ENCODE measurements around the gene ZDHHC17. TPM values are rescaled to one million over a fixed set of nuclear protein-coding genes. Genes with fewer than 3 reads are reported as not detected.

The ZDHHC17 gene
- total RNA-seq, 1 donor: 42.0 TPM

GRCh38 chr12:76883151-76883550, 119.2 kb downstream of the ZDHHC17 start:
- no peak for TF ChIP-seq CTCF (IDR thresholded peaks at IDR 0.05; ENCODE audit: extremely low read depth, low read depth, low read length)
- H3K36me3 ChIP-seq (ENCODE audit: insufficient read depth, low read length): no peaks in the 10 kb centered on the region
- H3K27ac ChIP-seq (ENCODE audit: low read depth, low read length): no peak overlapping the region
- H3K79me2 ChIP-seq (ENCODE audit: insufficient read depth, low read length): no peaks in the 10 kb centered on the region
- no peak for DNase-seq (ENCODE audit: insufficient read length, low spot score, missing footprints)
- no peak overlapping the region for H2AFZ ChIP-seq (ENCODE audit: low read length)
- H3K27me3 ChIP-seq (ENCODE audit: insufficient read depth, low read length): peaks cover 2% of the 10 kb centered on the region
- H4K20me1 ChIP-seq (ENCODE audit: insufficient read depth, low read length): no peaks in the 10 kb centered on the region
- H3K4me1 ChIP-seq (ENCODE audit: insufficient read depth, low read length): peaks cover 5% of the 10 kb centered on the region
- H3K9me3 ChIP-seq (ENCODE audit: low read depth, low read length): no peaks in the 10 kb centered on the region
- no peak overlapping the region for H3K4me2 ChIP-seq (ENCODE audit: insufficient read depth, low read length)
- no peak overlapping the region for H3K4me3 ChIP-seq (ENCODE audit: insufficient read depth, low read length)

- DNase-seq (ENCODE audit: insufficient read length, low spot score, missing footprints): no peak
- TF ChIP-seq CTCF (IDR thresholded peaks at IDR 0.05; ENCODE audit: extremely low read depth, low read depth, low read length): no peak
- Histone ChIP-seq H2AFZ (ENCODE audit: low read length) (no peak overlapping the region), H3K27me3 (ENCODE audit: insufficient read depth, low read length) (peaks cover 2% of the 10 kb centered on the region), H3K79me2 (ENCODE audit: insufficient read depth, low read length) (no peaks in the 10 kb centered on the region), H3K4me3 (ENCODE audit: insufficient read depth, low read length) (no peak overlapping the region), H3K36me3 (ENCODE audit: insufficient read depth, low read length) (no peaks in the 10 kb centered on the region), H3K4me1 (ENCODE audit: insufficient read depth, low read length) (peaks cover 5% of the 10 kb centered on the region), H3K27ac (ENCODE audit: low read depth, low read length) (no peak overlapping the region), H4K20me1 (ENCODE audit: insufficient read depth, low read length) (no peaks in the 10 kb centered on the region), H3K4me2 (ENCODE audit: insufficient read depth, low read length) (no peak overlapping the region), H3K9me3 (ENCODE audit: low read depth, low read length) (no peaks in the 10 kb centered on the region)
Observed at GRCh38 chr12:76883811-76884210, 119.9 kb downstream of the ZDHHC17 start.

- H2AFZ ChIP-seq (ENCODE audit: low read length): no peak overlapping the region
- H3K4me3 ChIP-seq (ENCODE audit: insufficient read depth, low read length): no peak overlapping the region
- no peak overlapping the region for H3K27ac ChIP-seq (ENCODE audit: low read depth, low read length)
- no peaks in the 10 kb centered on the region for H3K36me3 ChIP-seq (ENCODE audit: insufficient read depth, low read length)
- DNase-seq (ENCODE audit: insufficient read length, low spot score, missing footprints): no peak
- H4K20me1 ChIP-seq (ENCODE audit: insufficient read depth, low read length): no peaks in the 10 kb centered on the region
- H3K4me1 ChIP-seq (ENCODE audit: insufficient read depth, low read length): no peaks in the 10 kb centered on the region
- no peaks in the 10 kb centered on the region for H3K79me2 ChIP-seq (ENCODE audit: insufficient read depth, low read length)
- H3K4me2 ChIP-seq (ENCODE audit: insufficient read depth, low read length): no peak overlapping the region
- TF ChIP-seq CTCF (IDR thresholded peaks at IDR 0.05; ENCODE audit: extremely low read depth, low read depth, low read length): no peak
- H3K9me3 ChIP-seq (ENCODE audit: low read depth, low read length): no peaks in the 10 kb centered on the region
- peaks cover 15% of the 10 kb centered on the region for H3K27me3 ChIP-seq (ENCODE audit: insufficient read depth, low read length)
Observed at GRCh38 chr12:76888775-76889174, 124.9 kb downstream of the ZDHHC17 start.

- no peaks in the 10 kb centered on the region for H3K36me3 ChIP-seq (ENCODE audit: insufficient read depth, low read length)
- no peaks in the 10 kb centered on the region for H3K9me3 ChIP-seq (ENCODE audit: low read depth, low read length)
- DNase-seq (ENCODE audit: insufficient read length, low spot score, missing footprints): no peak
- H3K27ac ChIP-seq (ENCODE audit: low read depth, low read length): no peak overlapping the region
- no peak for TF ChIP-seq CTCF (IDR thresholded peaks at IDR 0.05; ENCODE audit: extremely low read depth, low read depth, low read length)
- H3K27me3 ChIP-seq (ENCODE audit: insufficient read depth, low read length): peaks cover 15% of the 10 kb centered on the region
- no peak overlapping the region for H3K4me2 ChIP-seq (ENCODE audit: insufficient read depth, low read length)
- no peak overlapping the region for H2AFZ ChIP-seq (ENCODE audit: low read length)
- H3K4me1 ChIP-seq (ENCODE audit: insufficient read depth, low read length): no peaks in the 10 kb centered on the region
- H3K4me3 ChIP-seq (ENCODE audit: insufficient read depth, low read length): no peak overlapping the region
- no peaks in the 10 kb centered on the region for H3K79me2 ChIP-seq (ENCODE audit: insufficient read depth, low read length)
- no peaks in the 10 kb centered on the region for H4K20me1 ChIP-seq (ENCODE audit: insufficient read depth, low read length)
Observed at GRCh38 chr12:76890151-76891143, 126.5 kb downstream of the ZDHHC17 start.
